HG03039 (cell line): ENCODE measurements around the gene HRNR.
"Not testable (repeated sequence)": the region's sequence is repeated elsewhere in the genome, so short reads cannot be mapped to it uniquely, and the experiment has no call there.

Experiments
- ATAC-seq: cut with Tn5 transposase; IDR thresholded peaks from one replicate; pipeline ENCODE4 v1.9.1; 2021; ENCODE audit warnings: mild to moderate bottlenecking, moderate library complexity; ENCODE audit not compliant: unreplicated experiment

HRNR gene

GRCh38 chr1:152224093-152224492 lies at the start of gene HRNR:
Gene HRNR, minus strand, starts transcription at chr1:152224193. Its CDS starts 940 bp downstream, at chr1:152223253.
- ATAC-seq: no peak

DNA sequence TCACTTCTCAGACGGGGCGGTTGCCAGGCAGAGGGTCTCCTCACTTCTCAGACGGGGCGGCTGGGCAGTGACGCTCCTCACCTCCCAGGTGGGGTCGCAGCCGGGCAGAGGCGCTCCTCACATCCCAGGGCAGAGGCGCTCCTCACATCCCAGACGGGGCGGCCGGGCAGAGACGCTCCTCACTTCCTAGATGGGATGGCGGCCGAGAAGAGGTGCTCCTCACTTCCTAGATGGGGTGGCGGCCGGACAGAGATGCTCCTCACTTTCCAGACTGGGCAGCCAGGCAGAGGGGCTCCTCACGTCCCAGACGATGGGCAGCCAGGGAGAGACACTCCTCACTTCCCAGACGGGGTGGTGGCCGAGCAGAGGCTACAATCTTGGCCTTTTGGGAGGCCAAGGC lies 32.4 kb upstream of the HRNR start:
- not testable (repeated sequence) for ATAC-seq

GRCh38 chr1:152252157-152252556 lies 28.2 kb upstream of the HRNR start:
- no peak for ATAC-seq

DNA sequence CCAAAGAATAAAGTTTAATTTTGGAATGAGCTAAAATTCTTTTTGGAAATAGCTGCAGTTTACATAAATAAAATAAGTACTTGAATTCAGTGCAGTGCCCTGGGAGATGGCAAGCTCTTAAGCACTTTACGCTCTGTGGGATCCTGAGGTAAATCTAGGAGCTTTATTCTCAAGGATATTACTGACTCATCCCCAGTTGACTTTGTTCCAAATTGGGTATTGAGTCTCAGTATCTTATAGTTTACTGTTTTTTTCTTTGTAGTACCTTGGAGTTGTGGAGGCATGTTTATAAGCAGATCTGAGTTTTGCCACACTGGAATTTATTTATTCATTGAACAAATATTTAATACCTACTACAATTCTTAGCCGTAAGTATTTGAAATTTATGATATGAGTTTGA lies 27.4 kb upstream of the HRNR start:
- ATAC-seq: no peak

GRCh38 chr1:152247316-152247715 lies 23.3 kb upstream of the HRNR start:
- ATAC-seq: no peak

- no peak for ATAC-seq
These were observed 20.7 kb upstream of the HRNR start for GRCh38 chr1:152244576-152245273.

DNA sequence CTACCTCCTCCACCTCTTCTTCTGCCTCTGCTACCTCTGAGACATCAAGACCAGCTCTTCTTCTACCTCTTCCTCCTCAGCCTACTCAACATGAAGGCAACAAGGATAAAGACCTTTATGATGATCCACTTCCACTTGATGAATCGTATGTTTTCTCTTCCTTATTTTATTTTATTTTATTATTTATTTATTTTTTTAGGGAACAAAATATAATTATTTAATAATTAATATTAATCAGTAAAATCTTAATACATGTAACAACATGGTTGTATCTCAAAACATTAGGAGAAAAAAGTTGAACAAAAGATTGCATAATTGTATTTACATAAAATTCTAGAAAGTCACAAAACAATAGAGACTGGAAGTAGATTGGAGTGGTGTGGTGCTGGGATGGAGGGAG lies 13.1 kb upstream of the HRNR start:
- no peak for ATAC-seq

DNA sequence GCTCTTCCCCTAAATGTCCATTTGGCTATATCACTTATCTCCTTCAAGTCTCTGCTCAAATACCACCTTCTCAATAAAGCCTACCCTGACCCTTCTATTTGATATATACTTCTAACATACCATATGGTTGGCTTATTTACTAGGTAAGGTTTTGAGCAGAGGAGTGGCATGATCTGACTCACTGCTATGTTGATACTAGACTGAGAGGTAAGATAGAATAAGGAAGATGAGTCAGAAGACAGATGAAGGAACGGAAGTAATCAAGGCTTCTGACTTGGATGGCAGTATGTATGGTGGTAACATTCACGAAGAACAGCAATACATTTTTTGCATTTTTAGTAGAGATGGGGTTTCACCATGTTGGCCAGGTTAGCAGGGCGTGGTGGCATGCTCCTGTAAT lies 4.8 kb upstream of the HRNR start:
- ATAC-seq: no peak

DNA sequence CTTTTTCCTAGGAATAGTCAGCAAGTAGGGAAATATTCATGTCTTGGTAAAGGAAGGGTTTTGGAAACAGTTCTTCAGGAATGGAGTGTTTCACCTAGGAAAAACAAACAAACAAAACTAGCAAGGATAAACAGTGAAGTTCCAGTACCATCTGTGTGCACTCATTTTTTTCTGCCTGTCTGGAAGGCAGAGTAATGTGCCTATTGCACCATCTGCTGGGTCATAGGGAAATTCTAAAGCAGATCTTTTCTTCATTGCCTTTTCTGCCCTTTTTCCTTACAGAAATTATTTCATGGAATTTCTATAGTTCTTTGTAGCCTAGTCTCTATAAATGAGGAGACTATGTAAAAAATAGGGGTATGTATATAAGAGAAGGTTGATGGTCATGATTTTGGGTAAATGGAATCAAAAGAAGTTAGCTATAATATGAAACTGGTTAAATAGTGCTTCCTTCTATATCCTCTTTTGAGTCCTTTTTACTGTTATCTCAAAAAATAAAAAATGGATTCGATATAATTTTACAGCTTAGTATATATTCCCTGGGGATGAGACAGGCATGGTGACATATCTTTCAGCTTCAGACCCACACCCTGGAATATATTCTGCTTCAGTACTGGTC lies 3.4 kb upstream of the HRNR start:
- ATAC-seq: no peak

DNA sequence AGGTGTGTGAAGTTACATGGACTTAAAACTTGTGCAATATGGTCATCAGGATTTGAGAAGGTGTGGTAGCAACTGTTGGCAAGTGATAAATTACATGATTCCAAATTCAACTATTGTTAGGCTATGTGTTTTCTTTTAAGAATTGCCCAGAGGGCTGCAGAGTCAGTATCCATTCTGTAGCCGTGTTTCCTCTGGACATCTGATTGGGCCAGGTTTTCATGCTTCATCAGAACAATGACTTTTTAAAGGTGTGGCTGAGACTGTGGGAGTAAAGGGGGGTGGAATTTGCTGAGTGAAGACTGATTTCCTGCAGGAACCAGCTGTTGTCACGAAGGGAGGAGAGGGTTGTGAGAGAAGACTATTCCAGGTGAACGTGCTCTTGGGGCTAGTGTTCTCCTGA lies 1.7 kb upstream of the HRNR start:
- no peak for ATAC-seq

- no peak for ATAC-seq
These were observed 3.5 kb downstream of the HRNR start for GRCh38 chr1:152220166-152221163.

DNA sequence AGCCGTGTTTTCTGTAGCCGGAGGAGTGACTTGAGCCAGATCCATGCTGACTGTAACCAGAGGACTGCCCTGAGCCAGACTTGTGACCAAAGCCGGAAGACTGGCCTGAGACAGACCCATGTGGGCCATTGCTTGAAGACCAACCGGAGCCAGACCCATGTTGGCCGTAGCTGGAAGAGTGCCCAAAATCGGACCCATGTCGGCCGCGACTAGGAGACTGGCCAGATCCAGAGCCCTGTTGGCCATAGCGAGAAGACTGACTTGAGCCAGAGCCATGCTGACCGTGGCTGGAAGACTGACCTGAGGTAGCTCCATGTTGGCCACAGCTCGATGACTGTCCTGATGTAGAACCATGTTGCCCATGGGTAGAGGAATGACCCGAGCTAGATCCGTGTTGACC lies 4.6 kb downstream of the HRNR start:
- not testable (repeated sequence) for ATAC-seq

- no peak for ATAC-seq
These were observed 5.1 kb downstream of the HRNR start for GRCh38 chr1:152218762-152219436.

DNA sequence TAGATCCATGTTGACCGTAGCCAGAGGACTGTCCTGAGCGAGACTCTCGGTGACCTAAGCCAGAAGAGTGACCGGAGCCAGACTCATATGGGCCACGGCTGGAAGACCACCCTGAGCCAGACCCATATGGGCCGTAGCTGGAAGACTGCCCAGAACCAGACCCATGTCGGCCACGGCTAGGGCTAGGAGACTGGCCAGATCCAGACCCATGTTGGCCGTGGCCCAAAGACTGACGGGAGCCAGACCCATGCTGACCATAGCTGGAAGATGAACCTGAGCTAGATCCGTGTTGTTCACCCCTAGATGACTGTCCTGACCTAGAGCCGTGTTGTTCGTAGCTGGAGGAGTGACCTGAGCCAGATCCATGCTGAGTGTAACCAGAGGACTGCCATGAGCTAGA lies 8.4 kb downstream of the HRNR start:
- ATAC-seq: not testable (repeated sequence)

DNA sequence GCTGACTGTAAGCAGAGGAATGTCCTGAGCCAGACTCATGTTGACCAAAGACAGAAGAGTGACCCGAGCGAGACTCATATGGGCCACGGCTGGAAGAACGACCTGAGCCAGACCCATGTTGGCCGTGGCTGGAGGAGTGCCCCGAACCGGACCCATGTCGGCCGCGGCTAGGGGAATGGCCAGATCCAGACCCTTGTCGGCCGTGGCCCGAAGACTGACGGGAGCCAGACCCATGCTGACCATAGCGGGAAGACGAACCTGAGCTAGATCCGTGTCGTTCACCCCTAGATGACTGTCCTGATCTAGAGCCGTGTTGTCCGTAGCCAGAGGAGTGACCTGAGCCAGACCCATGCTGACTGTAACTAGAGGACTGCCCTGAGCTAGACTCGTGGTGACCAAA lies 9.1 kb downstream of the HRNR start:
- not testable (repeated sequence) for ATAC-seq

- no peak for ATAC-seq
These were observed 25.0 kb downstream of the HRNR start for GRCh38 chr1:152198982-152199381.

GRCh38 chr1:152197361-152197941 lies 26.5 kb downstream of the HRNR start:
- no peak for ATAC-seq

GRCh38 chr1:152191711-152192110 lies 32.3 kb downstream of the HRNR start:
- ATAC-seq: no peak

- ATAC-seq: no peak
These were observed 32.7 kb downstream of the HRNR start for GRCh38 chr1:152191260-152191659.

DNA sequence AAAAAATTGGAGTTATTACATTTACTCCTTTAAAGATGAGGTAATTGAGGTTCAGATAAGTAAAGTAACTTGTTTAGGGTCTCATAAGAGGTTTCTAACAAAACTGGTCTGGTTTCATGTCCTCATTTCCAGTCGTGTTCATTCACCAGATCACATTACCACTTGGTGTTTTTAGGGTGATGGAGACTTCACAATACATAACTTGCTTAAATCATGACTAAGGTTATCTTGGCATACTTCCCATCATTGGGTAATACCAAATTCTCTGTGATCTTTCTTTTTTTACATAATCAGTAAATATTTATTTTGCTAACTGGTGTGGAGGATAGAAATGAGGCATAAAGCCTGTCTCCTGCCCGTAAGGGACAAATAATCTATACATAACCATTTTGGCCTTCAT lies 33.4 kb downstream of the HRNR start:
- no peak for ATAC-seq
